Femur (tissue), 1 donor: ENCODE data around the gene P4HA2.
A peak's percentile ranks its signal among the peaks of the same experiment; 100 is the strongest.

Experiments used
- DNase-seq: peaks from one replicate; pipeline ENCODE4 v3.0.0-alpha.2; 2017

P4HA2 gene

DNA sequence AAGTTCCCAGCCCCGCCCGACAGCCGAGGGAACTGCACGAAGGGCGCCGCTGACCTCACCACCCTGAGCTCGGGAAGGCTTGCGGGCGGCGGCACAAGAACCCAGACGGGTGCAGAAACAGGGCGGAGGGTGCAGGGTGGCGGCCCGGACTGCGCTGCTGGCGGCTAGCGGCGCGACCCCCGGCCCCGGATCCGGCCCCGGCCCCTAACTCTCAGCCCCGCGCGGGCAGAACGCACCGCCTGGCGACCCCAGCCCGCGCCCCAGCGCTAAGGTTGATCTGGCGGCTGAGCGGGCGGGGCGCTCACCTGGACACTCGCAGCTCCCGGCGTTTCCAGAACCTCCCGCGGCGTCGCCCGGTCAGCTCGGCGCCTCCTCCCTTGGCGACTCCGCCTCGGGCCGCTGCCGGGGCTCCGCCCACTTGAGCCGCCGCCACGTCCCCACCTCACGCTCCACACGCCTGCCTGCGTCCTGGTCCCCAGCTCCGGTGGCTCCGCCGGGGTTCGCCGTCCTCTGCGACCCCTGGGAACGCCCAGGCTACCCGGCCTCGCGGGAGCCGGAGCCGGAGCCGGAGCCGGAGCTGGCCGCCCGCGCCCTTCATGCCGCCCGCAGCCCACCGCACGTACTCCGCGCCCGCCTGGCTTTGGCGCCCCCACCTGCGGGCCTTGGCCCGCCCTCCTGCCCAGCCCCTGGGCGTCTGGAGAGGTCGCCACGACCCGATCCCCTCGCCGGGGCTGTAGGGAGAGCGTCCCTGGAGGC lies at the start of gene P4HA2:
Gene P4HA2 (minus strand): TSS at position 369 of the 756 bp plus-strand sequence. CDS start 9,227 bp downstream, outside the sequence.
- DNase-seq, result peak; percentile 90

- peak; percentile 28 for DNase-seq
Measured at GRCh38 chr5:132277256-132277655, 49.6 kb upstream of the P4HA2 start.

GRCh38 chr5:132275367-132276220 lies 47.9 kb upstream of the P4HA2 start:
- DNase-seq, result peak; percentile 12

GRCh38 chr5:132274050-132274792 lies 46.6 kb upstream of the P4HA2 start:
- DNase-seq, result peak; percentile 15

DNA sequence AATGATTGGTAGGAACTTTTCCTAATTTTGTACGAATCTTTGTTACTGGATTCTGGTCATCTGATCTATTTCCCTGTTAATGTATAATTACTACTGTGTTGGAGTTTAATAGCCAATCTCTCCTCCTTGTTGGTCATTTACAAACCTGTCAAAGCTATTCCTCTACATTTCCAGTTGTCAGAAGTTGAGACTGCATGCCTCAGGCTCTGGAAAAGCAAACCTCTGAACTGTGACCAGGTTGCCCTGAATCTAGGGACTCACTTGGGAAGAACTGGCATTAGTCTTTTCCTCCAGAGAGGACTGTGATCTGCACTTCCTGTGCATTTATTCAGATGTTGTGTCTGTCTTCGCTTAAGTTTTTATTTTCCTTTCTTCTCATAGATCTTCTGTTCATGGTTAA lies 46.0 kb upstream of the P4HA2 start:
- DNase-seq, result peak; percentile 7

GRCh38 chr5:132272311-132273210 lies 44.9 kb upstream of the P4HA2 start:
- peak; percentile 75 for DNase-seq

GRCh38 chr5:132271251-132272246 lies 43.9 kb upstream of the P4HA2 start:
- peak; percentile 26 for DNase-seq

- peak; percentile 59 for DNase-seq
Measured at GRCh38 chr5:132270706-132271105, 43.1 kb upstream of the P4HA2 start.

DNA sequence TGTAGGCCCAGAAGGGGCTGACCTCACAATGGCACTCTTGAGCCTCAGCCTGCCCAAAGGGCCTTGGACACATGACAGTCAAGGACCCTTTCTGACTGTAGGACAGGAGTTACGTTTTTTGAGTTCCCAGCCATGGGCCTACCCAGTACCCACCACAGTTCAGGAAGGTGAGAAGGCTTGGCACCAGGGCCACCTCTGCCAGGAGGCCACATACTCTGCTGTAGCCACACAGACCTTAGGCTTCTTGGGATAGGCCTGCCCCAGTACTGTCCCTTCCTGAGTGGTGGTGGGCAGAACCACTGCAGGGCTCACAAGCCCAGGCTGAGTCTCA lies 42.6 kb upstream of the P4HA2 start:
- no peak for DNase-seq

DNA sequence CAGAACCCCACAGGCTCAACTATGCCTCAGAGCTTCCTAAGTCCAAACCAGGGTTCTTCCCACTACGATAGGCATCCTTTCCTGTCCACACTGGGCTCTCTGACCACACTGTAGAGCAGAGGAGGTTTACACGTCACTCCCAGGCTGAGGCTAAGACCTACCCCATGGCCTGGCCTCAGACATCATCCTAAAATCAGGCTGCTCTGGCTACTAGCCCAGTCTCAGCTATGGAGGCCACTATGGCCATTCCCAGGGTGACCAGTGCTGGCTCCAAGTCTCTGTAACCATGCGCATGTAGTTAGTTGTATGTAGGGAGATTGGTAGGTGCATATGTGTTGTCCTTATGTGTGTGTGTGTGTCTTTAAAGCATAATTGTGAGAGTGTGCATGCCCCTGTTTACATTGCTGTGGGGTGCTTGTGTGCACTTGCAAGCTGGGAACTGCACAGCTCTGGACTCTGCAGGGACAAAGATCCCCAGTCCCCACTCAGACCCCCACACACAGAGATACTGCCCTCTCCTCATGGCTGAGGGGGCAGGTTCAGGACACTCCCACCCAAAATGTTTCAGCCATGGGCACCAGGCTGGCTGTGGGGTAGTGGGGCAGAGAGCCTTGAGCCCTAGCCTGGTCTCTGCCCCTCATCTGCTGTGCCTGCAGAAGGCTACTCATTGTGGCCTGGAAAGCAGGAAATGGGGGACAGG lies 42.1 kb upstream of the P4HA2 start:
- peak; percentile 26 for DNase-seq

GRCh38 chr5:132268769-132269551 lies 41.3 kb upstream of the P4HA2 start:
- peak; percentile 75 for DNase-seq

- DNase-seq, result peak; percentile 56
Measured at GRCh38 chr5:132267931-132268768, 40.5 kb upstream of the P4HA2 start.

DNA sequence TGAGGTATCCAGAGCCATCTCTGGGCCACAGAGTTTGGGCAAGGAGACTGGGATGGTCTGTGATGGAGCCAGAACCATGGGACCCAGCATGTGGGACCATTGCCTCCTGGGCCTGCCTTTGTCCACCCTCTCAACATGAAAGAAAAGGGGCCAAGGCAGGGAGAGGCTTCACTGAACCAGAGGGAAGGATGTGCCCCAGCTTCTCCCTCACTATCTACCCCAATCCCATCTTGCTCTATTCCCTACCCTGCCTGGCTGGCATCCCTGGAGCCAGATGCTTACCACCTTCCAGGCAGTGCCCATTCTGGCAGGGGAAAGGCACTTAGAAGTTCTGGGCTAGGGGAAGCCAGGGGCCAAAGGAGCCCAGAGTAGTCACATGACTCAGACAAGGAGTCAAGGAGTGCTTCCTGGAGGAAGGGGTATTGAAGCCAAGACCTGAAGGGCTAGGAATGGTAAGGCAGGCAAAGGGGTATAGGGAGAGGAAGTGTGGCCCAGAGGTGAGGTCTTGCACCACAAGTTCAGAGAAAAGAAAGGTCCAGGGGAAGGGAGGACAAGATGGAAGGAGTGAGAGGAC lies 39.6 kb upstream of the P4HA2 start:
- DNase-seq, result peak; percentile 14

GRCh38 chr5:132266836-132267160 lies 39.1 kb upstream of the P4HA2 start:
- no peak for DNase-seq

DNA sequence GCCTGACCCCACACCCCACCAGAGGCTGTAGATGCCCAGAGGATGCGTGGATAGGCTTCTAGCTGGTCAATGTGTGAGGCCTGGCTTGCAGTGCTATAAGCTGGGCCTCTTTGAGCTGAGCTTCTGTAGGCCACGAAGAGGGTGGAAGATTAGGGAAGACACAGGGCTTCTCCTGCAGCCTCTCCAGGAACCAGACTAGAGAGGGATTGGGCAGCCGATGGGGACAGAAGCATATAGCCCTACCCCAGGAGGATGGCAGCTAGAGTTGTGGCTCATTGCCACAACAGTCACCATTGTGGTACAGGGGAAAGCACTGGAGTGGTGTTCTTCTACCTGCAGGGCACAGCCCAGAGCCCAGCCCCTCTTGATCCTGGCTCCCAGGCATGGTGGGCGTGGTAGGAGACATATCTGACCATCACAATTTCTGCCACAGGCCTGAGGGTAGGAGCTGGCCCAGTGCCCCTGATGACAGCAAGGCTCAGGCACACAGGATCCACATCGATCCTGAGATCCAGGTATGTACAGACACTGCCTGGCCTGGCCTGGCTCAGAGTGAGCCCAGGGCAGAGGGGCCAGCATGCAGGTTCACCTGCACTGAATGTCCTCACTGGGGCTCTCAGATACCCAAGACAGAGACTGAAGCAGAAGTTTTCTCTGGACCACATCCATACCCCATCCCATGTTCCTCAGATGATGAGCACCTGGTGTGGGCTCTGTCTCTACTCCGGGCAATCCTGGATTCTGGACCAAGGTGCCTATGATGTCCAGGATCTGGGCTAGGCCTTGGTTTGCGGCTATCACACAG lies 38.6 kb upstream of the P4HA2 start:
- peak; percentile 20 for DNase-seq

DNA sequence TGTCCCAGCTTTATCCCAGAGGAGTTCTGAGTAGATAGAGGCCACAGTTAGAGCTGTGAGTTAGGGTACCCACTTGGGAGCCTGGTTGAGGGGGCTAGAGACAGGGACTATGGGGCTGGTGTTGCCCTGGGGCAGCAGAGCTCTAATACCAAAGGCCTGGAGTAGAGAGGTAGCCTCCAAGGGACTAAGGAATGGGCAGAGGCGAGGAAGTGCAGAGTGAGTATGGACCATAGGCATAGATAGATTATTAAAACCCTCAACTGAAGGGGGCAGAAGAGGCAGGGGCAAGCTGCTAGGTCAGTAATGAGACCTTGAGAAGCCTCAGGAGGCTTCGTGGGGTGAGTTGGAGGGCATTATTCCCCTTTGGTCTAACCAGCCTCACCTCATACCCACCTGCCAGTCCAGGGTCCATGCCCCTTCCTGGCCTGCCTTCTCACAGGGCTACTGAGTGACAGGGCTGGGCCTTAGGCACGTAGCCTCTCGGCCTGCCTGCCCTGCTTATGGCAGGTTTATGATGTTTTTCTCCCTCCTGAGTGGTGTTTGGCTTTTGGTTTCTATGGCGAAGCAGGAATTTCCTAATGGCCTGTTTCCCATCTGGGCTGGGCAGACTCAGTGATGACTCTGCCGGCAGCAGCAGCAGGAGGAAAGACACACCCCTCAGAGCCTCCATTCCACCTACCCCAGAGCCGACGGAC lies 37.8 kb upstream of the P4HA2 start:
- peak; percentile 94 for DNase-seq
